Measurements from ENCODE around the gene CNTNAP2.

GRCh38 chr7:147276106-147276505 lies 1159.5 kb downstream of the CNTNAP2 start:
- TF ChIP-seq POLR2AphosphoS5 (IDR thresholded peaks at IDR 0.05) (no peak), CTCF (IDR thresholded peaks at IDR 0.05) (no peak)

Measured in suprapubic skin (tissue), 3 donors.